ENCODE results near the gene NHSL2.

GRCh38 chrX:72128183-72128834 lies 217.7 kb downstream of the NHSL2 start:
- no peak for TF ChIP-seq CTCF (IDR thresholded peaks at IDR 0.05)
- TF ChIP-seq EZH2 (IDR thresholded peaks at IDR 0.05) = no peak
